HG03139 (cell line): ENCODE measurements around the gene IRF3.

Experiments used
- ATAC-seq: cut with Tn5 transposase; IDR thresholded peaks from one replicate; pipeline ENCODE4 v1.9.1; 2021; ENCODE audit not compliant: unreplicated experiment

IRF3 gene

DNA sequence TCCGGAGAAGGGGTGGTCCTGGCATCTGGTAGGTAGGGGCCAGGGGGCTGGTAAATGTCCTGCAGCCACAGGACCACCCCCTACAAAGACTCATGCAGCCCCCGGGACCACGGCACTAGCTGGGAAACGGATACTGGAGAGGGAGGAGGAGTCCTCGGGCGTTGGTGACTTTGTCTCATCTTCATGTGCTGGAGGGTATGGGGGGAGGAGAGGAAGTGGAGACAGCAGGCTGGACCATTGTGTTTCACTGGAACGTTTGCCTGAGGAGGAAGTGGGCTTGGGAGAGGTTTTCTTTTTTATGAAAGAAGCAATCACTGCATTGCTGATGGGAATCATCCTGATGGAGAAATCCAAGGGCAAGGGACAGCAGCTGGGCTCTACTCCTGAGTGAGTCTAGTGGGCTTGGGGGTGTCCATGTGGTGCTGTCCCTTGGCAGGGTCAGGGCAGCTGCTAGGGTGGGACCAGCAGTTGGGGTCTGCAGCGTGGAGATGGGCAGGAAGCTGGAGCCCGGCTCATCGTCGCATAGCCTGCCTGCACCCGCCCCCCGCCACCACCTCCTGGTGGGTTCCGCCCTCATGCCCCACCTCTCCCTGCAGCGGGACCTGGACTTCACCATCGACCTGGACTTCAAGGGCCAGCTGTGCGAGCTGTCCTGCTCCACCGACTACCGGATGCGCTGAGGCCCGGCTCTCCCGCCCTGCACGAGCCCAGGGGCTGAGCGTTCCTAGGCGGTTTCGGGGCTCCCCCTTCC, 22.1 kb upstream of the IRF3 start:
- ATAC-seq = no peak

DNA sequence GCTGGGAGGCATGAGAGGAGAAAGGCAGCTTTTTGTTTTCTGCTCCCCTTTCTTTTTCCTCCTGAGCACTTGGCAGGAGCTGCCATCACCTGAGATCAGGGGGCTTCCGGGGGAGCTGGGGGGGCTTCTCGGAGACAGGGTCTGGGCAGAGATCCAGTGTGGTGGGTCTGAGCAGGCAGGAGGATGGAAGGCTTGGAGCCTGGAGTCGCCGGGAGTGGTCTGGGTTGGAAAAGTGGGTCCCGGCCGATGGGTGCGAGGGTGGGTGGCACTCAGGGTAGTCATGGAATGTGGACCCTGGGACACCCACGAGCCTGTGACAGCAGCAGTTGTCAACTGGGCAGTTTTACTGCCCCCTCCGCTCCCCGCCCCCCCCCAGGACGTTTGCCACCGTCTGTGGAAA, 21.5 kb upstream of the IRF3 start:
- no peak for ATAC-seq

DNA sequence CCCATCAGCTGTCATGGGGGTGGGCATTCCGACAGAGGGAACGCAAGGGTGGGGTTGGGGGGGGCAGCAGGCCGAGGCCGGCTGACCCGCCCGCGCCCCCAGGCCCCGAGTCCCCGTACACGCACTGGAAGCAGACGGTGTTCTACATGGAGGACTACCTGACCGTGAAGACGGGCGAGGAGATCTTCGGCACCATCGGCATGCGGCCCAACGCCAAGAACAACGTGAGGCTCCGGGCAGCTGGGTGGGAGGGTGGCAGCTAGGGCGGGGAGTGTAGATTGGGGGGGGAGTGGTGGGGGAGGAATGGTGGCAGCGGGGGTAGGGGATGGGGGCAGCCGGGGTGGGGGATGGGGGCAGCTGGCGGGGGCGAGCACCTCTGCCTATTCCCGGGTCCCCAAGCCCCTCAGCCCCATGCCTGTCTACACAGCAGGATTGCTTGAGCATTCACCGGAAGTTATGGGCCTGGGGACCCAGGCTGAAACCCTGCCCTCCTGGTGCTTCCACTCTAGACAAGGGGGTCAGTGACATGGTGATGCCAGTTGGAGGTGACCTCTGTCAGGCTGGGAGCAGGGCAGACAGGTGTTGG, 20.9 kb upstream of the IRF3 start:
- no peak for ATAC-seq

DNA sequence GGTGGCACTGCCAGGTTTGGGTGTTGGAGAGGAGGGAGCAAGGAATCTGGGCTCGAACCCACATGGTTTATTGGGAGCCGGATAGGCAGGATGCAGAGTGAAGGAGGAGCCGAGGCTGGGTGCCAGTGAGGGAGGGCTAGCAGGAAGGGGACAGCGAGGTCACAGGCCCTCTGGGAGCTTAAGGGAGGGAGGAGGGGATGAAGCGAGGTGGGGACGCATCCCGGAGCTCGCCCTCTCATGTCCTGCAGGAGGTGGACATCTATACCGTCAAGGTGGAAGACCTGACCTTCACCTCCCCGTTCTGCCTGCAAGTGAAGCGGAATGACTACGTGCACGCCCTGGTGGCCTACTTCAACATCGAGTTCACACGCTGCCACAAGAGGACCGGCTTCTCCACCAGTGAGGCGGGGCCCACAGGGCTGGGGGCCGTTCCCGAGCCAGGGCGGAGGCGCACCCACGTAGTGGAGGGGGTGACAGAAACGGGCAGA, 20.2 kb upstream of the IRF3 start:
- no peak for ATAC-seq

DNA sequence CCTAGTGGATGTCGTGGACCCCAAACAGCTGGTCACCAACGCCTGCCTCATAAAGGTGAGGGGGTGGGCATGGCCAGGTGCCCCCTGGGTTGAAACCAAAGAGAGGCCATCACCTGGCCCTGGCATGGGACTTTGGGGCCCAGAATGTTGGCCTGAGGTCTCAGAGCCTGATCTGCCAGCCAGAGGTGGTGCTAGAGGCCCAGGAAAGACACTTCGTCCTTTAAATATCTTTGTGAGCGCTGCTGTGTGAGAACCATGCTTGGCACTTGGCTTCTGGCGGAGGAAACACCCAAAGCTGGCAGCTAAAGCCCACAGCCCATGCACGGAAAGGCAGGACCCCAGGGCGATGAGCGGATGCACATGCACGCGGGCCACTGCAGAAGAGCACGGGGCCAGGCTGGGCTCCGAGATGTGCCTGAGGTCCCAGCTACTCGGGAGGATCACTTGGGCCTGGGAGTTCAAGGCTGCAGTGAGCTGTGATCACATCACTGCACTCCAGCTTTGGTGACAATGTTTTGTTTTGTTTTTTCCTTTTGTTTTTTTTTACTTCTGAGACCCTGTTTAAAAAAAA, 19.4 kb upstream of the IRF3 start:
- ATAC-seq = no peak

DNA sequence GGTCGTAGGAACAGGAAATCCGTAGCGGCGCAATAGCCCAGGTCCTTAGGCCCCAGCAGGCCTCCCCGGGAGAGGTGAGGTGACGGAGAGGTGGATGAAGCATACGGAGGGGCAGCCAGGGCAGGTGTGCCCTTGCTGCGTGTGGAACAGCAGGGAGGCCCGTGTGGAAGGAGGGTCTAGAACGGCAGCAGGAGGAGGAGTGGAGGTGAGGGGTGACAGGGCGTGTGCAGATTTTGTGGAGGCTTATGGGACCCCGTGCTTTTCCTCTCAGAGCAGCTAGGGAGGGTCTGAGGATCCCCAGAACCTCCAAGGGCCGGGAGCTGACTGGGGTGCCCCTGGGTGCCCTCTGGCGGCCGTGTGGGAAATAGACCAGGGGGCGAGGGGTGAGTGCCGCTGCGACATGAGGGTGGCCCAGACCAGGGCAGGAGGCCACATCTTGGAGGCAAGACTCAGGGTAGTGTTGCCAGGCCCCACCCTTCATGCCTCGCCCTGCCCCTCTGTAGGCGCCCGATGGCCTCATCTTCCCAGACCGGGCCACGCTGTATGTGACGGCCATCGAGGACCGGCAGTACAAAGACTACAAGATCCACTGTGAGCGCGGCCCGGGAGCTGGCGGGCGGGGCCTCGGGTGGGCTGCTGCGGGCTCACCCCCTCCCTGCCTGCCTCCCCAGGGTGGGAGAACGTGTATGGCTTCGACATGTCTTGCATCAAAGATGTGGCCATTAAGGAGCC, 18.8 kb upstream of the IRF3 start:
- no peak for ATAC-seq

DNA sequence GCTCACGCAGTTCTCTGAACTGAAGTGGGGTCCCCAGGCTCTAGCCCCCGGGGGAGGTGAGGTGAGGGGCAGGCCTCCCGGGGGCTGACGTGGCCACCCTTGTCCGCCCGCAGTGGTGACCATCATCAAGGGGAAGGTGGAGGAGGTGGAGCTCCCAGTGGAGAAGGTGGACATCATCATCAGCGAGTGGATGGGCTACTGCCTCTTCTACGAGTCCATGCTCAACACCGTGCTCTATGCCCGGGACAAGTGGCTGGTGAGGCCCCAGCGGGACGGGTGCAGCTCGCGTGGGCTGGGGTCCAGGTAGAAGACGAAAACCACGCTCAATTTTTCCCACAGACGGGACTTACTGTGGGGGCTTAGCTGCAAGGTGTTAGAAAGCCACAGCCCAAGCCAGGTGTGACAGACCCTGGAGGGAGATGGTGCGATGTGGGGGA, 18.2 kb upstream of the IRF3 start:
- ATAC-seq = no peak

DNA sequence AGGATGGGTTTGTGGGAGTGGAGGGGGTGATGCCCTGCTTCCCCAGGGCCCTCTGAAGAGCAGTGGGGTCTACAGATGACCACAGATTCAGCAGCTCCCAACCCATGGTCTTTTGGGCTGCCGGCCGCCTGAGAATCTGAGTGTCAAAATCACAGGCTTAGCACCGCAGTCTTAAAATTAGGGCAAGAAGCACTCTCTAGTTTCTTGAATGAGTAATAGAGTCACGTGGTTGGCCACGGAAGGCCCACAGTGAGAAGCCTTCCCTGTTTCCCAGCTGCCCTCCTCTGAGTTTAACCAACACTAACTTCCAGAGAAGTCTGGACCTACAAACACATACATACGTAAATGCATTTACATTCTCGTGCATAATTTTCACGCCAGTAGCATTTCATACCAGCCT, 16.6 kb upstream of the IRF3 start:
- no peak for ATAC-seq

DNA sequence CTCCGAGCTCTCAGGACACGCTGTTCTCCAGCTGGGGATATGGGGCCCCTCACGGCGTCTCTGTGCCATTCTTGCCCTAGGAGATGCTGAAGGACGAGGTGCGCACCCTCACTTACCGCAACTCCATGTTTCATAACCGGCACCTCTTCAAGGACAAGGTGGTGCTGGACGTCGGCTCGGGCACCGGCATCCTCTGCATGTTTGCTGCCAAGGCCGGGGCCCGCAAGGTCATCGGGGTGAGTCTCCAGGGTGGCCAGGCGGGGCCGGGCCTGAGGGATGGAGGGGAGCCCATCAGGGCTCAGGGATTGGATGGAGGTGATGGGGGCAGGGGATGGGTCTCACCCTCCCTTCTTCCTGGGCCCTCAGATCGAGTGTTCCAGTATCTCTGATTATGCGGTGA, 16.2 kb upstream of the IRF3 start:
- ATAC-seq = no peak

DNA sequence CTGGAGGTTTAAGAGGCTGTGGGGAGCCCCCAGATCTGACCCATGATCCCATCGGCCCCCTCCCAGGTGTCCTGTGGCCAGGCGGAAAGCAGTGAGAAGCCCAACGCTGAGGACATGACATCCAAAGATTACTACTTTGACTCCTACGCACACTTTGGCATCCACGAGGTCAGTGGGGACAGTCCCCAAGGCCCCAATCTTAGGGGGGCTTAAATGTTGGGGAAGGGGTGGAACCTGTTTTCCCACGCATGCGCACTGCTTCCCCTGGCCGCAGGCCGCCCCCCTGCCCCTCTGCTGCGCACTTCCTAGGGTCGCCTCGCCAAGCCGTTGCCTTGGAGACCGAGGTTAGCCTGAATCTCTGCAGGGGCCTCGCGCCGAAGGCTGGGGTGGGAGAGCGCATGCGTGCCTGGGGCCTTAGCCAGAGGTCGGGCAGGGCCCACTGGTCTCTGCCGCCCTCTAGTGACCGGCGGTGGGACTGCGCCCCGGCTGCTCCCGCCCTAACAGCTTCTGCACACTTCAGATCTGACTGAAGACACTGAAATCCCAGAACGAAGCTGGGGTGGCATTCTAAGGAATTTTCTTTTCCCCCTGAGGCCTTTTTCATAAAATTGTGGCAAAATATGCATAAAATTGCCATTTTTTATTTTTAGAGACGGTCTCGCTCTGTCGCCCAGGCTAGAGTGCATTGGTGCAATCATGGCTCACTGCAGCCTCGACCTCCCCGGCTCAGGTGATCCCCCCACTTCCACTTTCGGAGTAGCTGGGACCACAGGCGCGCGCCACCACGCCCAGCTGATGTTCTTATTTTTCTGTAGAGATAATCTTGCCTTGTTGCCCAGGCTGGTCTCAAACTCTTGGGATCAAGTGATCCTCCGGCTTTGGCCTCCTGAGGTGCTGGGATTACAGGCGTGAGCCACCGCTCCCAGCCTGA, 15.0 kb upstream of the IRF3 start:
- no peak for ATAC-seq

DNA sequence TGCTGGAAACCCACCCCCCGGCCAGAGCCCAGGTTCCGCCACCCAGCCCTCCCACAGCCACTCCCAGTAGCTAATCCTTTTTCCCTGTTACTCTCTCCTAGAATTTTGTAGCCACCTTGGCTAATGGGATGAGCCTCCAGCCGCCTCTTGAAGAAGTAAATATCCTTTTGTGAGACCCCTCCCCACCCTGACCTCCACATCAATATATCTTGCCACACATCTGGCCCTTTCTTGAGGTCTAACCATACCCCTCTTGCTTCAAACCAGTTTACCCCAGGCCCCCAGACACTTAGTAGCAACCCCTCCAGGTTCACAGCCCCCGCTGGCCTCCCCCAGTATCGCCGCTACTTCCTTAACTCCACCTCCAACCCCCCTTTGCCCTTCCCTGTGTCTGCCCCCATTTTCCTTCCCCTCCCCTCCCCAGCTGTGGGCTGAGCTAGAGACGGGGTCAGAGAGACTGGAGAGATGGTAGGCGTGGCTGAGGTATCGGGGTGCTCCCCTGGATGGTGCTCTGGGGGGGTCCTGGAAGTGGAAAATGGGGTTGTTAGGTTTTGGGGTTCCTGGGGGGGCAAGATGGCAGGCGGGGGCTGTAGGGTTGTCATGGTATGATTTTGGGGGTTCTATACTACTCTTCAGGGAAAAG, 14.2 kb upstream of the IRF3 start:
- ATAC-seq = no peak

DNA sequence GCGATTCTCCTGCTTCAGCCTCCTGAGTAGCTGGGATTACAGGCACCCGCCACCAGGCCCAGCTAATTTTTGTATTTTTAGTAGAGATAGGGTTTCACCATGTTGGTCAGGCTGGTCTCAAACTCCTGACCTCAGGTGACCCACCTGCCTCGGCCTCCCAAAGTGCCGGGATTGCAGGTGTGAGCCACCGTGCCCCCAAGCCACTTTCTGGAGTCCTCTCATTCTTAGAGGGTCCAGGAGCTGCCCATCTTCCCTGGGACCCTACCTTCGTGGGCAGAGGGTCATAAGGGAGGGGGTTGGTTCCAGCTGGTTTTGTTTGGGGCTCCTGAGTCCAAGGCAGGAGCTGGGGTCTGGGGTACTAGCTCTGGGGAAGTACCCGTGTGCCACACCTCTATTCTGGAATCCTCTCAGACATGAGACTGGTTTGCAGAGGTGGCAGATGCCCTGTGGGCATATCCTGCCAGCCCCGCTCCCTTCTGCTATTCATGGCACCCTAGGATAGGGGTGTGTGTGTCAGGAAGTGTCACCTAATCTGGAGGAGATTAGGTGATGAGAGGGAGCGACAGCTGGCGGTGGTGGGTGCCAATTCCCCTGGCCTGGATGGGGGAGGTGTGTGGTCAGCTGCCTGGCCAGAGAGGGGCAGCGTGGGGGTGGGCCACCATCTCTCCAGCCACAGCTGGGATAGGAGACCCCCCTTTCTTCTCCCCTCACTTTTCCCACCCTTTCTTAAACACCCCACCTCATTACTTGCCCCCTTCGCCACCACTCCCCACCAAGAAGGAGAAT, 13.5 kb upstream of the IRF3 start:
- ATAC-seq = no peak

DNA sequence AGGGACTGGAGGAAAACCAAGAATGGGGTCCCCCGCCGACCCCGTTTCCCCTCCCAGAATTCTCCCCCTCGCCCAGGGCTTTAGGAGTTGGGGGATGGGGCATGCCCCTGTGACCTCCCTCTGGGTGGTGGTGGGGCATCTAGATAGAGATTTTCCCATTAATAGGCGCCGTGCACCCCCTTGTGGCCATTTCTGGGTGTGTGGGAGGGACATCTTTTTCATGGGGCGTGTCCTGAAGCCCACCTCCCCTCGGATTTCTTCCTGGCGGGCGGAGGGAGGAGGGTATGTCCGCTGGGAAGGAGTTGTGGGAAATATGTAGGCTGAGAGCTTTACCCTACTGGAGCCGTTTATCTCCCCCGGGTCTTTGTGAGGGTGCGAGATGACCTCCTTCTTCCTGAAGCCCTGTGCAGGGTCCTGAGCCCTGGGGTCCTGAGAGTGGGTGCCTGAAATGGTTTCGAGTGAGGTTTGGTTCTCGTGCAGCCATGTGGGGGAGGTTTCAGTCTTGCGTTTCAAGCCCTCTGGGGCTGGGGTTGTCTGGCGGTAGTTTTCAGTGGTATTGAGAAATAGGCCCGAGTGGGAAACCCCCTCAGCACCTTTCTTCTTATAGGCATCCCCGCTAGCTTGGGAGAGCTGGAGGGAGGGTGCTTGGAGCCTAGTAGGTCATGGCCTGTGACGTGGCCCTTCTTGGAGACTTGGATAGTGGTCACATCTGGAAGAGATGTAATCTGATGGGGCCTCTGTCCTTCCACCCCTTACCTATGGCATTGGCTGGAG, 12.4 kb upstream of the IRF3 start:
- no peak for ATAC-seq

DNA sequence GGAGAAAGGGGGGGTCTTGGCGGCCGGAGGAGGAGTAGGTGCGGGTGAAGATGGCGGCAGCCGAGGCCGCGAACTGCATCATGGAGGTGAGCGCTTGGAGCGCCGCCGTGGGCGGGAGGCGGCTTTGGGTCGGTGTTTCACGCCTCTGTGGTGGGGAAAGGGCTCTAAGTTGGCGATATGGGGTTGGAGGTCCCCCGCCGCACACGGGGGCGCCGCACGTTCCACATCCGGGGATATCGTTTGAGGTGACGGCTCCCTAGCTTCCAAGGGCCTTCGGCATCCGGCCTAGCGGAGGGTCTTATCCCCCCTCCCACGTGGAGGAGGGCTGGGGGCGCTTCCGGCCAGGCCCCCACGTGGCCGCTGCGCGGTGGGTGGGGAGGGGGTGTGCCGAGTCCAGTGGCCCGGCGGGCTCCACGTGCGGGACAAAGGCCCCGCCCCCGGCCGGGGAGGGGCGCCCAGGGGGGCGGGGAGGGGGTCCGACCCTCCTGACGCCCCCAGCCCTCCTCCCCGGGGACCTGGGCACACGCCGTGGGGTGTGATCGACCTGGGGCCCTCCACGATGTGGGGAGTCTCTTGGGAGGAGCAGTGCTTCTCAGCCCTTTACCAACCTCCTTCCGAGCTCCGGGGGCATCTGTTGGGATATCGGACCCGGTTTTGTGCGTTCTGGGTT, 11.7 kb upstream of the IRF3 start, which contains the start of gene PRMT1:
Gene PRMT1 (plus strand): TSS at position 41 of the 670 bp plus-strand sequence. CDS start 10 bp downstream, at position 51.
- ATAC-seq = no peak

DNA sequence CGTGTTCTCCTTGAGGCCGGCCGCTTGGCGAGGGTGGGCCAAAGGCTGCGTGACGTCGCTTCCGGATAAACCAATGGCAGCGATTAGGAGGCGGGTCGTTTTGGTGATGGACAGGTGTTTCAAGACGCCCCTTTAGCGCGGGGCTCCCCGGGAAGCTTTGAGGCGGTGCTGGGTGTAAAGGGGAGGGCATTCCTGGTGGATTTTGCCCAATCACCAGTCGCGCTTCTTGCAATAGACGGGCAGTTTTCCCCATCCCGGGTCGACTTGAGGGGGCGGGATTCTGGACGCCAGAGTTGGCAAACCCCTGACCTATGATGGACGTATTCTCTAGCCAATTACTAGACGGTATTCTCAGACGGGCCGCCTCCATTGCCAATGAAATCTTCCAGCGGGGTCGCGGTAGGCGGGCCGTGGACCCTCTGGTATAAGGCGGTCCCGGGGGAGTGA, 11.2 kb upstream of the IRF3 start:
- ATAC-seq = peak; percentile 61

DNA sequence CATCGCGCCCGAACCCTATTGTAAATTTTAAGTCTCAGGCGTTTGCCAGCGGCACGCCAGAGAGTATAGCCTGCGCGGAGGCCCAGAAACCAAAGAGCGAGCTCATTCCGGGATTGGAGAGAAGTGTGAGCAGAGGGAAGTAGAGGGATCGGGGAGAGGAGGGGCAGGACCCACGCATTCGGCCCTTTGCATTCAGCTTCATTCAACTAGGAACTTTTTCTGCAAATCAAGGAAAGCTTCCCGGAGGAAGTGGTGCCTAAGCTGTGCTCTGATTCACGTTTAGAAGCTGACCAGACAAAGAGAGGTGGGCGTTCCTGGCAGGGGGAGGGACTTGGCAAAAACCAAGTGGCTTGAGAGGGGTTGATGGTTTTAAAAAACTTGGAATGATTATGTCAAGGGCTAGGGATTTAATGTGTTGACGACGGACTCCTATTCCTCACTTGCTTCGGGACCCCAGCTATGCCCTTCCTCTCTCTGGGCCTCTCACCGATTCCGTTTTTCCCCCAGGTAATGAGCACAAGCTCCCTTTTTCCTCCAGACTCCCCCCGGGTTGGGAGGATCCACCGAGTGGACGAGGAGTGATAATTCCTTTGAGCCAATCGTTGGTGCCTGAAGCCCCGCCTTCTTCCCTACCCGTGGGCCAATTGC, 10.6 kb upstream of the IRF3 start:
- ATAC-seq = peak; percentile 14
